ENCODE measurements around the gene NFKB2. TPM values are rescaled to one million over a fixed set of nuclear protein-coding genes. Genes with fewer than 3 reads are reported as not detected.

NFKB2 gene
- total RNA-seq, 1 donor from 2014 or later = 11.0 TPM

DNA sequence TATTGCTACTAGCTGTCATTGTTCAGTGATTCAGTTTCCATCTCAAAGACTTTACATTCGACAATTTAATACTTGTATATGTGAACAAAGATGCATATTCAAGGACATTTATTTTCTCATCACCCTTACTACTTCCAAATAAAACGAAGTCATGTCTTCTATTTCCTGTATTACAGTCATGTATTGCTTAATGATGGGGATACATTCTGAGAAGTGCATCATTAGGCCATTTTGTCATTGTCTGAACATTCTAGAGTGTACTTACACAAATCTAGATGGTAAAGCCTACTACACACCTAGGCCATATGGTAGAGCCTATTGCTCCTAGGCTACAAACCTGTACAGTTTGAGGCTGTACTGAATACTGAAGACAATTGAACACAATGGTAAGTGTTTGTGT is 49.3 kb downstream of the NFKB2 start:
- Histone ChIP-seq H3K9me3 (ENCODE audit: control insufficient read depth in 3 of 3, low read length in 3 of 3) (no peaks in the 10 kb centered on the region), H3K27ac (ENCODE audit: low read depth, low read length) (no peak overlapping the region), H3K4me1 (ENCODE audit: control insufficient read depth in 3 of 3, insufficient read depth in 3 of 3, low read length in 3 of 3) (peaks cover 0 to 2% (median under 1%) of the 10 kb centered on the region in 3 donors), H3K36me3 (ENCODE audit: control insufficient read depth in 3 of 3, insufficient read depth in 3 of 3, low read length in 3 of 3) (no peaks in the 10 kb centered on the region), H3K4me3 (ENCODE audit: low read length in 3 of 3) (no peak overlapping the region), H3K27me3 (ENCODE audit: control insufficient read depth in 3 of 3, insufficient read depth in 3 of 3, low read length in 3 of 3) (no peaks in the 10 kb centered on the region), H3K9ac (ENCODE audit: low read depth in 1 of 3, low read length in 3 of 3) (no peak overlapping the region)

DNA sequence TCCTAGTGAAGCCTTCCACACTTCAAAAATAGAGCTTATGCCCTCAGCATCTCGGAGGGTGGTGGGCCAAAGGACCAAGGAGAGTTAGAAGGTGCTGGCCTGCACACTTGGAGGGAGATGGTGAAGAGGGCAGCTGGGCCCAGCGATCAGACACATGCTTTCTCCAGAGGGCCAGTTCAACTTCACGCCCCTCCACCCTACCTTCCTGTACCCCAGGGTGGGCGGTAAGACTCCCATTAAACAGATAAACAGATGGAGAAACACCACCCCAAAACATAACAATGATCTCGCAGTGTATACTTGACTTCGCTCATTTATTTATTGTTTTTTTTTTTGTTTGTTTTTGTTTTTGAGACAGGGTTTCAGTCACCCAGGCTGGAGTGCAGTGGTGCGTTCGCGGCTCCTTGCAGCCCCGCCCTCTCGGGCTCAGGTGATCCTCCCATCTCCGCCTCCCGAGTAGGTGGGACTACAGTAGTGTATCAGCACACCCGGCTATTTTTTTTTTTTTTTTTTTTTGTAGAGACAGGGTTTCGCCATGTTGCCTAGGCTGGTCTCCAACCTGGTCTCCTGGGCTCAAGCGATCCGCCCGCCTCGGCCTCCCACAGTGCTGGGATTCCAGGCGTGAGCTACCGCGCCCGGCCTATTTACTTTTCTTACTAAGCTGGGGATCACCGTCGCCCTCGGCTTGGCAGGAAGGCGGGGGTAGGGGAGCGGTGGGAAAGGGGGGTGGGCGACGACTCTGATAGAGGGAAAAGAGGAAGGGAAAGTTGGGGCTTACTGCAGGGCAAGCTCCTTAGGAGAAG is 54.0 kb downstream of the NFKB2 start:
- Histone ChIP-seq H3K36me3 (ENCODE audit: control insufficient read depth in 3 of 3, insufficient read depth in 3 of 3, low read length in 3 of 3) (no peaks in the 10 kb centered on the region), H3K4me3 (ENCODE audit: low read length in 3 of 3) (peak overlapping the region; percentile 91 to 93 (median 93)), H3K27ac (ENCODE audit: low read depth, low read length) (peak overlapping the region; percentile 60), H3K27me3 (ENCODE audit: control insufficient read depth in 3 of 3, insufficient read depth in 3 of 3, low read length in 3 of 3) (no peaks in the 10 kb centered on the region), H3K9ac (ENCODE audit: low read depth in 1 of 3, low read length in 3 of 3) (peak overlapping the region; percentile 79 to 94 (median 85)), H3K9me3 (ENCODE audit: control insufficient read depth in 3 of 3, low read length in 3 of 3) (no peaks in the 10 kb centered on the region), H3K4me1 (ENCODE audit: control insufficient read depth in 3 of 3, insufficient read depth in 3 of 3, low read length in 3 of 3) (peaks cover 16 to 26% (median 18%) of the 10 kb centered on the region in 3 donors)

DNA sequence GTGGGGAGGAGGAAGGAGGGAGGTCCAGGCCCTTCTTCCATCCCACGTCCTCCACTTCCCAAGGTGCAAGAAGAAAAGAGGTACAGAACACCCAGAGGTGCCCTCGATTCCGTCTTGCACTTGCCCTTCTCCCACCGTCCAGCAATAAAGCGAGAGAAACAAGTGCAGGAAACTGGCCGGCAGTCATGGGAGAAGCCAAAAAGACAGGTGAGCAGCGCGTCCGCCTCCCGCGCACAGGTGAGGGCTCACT is 54.5 kb downstream of the NFKB2 start:
- Histone ChIP-seq H3K4me1 (ENCODE audit: control insufficient read depth in 3 of 3, insufficient read depth in 3 of 3, low read length in 3 of 3) (peaks cover 16 to 26% (median 18%) of the 10 kb centered on the region in 3 donors), H3K27me3 (ENCODE audit: control insufficient read depth in 3 of 3, insufficient read depth in 3 of 3, low read length in 3 of 3) (no peaks in the 10 kb centered on the region), H3K27ac (ENCODE audit: low read depth, low read length) (peak overlapping the region; percentile 60), H3K9ac (ENCODE audit: low read depth in 1 of 3, low read length in 3 of 3) (peak overlapping the region; percentile 79 to 94 (median 85)), H3K9me3 (ENCODE audit: control insufficient read depth in 3 of 3, low read length in 3 of 3) (no peaks in the 10 kb centered on the region), H3K36me3 (ENCODE audit: control insufficient read depth in 3 of 3, insufficient read depth in 3 of 3, low read length in 3 of 3) (no peaks in the 10 kb centered on the region), H3K4me3 (ENCODE audit: low read length in 3 of 3) (peak overlapping the region; percentile 91 to 93 (median 93))

DNA sequence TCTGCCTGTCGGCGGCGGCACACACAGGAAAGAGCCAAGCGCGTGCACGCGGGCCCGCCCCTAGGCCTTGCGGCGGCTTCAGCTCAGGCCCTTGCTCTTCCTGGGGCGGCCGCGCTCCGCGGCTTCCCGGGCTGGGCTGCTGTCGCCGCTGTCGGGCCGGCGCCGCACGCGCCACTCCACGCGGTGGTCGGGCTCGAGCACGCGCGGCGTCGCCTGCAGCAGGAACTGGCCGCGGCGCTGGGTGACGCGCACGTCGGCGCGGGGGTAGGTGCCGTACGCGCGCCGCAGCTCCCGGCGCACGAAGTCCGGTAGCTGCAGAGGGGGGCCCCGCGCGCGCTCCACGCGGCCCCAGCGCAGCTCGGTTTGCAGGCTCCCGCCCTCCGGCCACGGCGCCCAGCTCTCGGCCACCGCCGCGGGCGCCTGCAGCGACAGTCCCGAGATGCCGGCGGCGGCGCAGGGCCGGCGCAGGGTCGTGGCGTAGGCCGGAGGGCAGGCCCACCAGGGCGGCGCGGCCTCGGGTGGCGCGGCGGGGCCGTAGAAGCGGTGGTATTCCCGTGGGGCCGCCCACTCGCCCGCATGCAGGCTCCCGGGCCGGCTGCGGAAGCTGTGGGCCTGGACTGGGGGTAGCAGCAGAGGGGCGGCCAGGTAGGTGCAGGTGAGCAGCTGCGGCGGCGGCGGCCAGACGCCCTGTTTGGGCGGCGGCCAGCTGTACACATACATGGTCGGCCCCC is 55.0 kb downstream of the NFKB2 start:
- peak overlapping the region; percentile 79 to 94 (median 85) for H3K9ac ChIP-seq (ENCODE audit: low read depth in 1 of 3, low read length in 3 of 3)
- peak overlapping the region; percentile 60 for H3K27ac ChIP-seq (ENCODE audit: low read depth, low read length)
- H3K9me3 ChIP-seq (ENCODE audit: control insufficient read depth in 3 of 3, low read length in 3 of 3) = no peaks in the 10 kb centered on the region
- peaks cover 0 to 2% (median 0%) of the 10 kb centered on the region in 3 donors for H3K36me3 ChIP-seq (ENCODE audit: control insufficient read depth in 3 of 3, insufficient read depth in 3 of 3, low read length in 3 of 3)
- peaks cover 16 to 26% (median 18%) of the 10 kb centered on the region in 3 donors for H3K4me1 ChIP-seq (ENCODE audit: control insufficient read depth in 3 of 3, insufficient read depth in 3 of 3, low read length in 3 of 3)
- H3K27me3 ChIP-seq (ENCODE audit: control insufficient read depth in 3 of 3, insufficient read depth in 3 of 3, low read length in 3 of 3) = no peaks in the 10 kb centered on the region
- H3K4me3 ChIP-seq (ENCODE audit: low read length in 3 of 3) = peak overlapping the region; percentile 91 to 93 (median 93)

DNA sequence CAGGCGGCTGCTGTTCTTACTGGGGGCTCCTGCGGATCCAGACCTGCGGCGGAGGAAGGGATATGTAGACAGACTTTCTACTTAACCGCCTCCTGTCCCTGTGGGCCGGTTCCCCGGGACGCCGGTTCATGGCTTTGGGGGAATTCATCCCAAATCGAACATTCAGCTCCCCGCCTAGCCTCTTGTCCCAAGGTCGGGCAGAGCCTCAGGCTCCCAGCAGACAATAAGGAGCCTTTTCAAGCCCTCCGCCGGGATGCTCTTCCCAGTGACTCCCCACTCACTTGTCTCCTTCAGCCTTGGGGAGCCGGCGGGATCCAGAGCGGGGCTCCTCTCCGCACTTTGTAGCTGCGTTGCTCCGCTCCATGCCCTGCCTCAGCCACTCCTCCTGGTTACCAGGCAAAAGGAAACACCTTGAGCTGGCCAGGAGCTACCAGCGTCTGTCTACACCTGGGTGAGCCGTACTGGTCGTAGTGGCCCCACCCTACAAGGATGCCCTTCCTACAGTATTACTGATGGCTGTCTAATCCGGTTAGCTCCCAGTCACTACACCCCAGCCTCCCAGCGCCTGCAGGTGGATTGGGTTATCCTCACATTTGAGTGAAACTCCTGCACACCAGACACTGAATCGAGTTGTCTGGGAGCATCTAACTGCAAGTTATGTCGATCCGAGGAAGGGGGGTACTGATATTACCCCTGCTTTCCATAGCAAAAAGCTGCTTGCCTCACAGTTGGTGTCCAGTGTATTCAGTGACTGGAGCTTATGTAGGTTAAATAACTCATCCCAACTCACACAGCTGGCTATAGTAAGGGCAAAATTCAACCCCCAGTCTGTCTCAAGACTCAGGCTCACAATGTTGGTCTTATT is 55.8 kb downstream of the NFKB2 start, which contains the start of gene C10orf95:
TSS of gene C10orf95 (minus strand) at position 439 of the 865 bp plus-strand sequence. CDS start 450 bp downstream, outside the sequence.
- no peaks in the 10 kb centered on the region for H3K27me3 ChIP-seq (ENCODE audit: control insufficient read depth in 3 of 3, insufficient read depth in 3 of 3, low read length in 3 of 3)
- peak within 1 kb of the TSS; percentile 66 for H3K27ac ChIP-seq (ENCODE audit: low read depth, low read length)
- H3K36me3 ChIP-seq (ENCODE audit: control insufficient read depth in 3 of 3, insufficient read depth in 3 of 3, low read length in 3 of 3) = peaks cover 0 to 4% (median 0%) of the 10 kb centered on the region in 3 donors
- peak within 1 kb of the TSS; percentile 91 to 93 (median 93) for H3K4me3 ChIP-seq (ENCODE audit: low read length in 3 of 3)
- peaks cover 16 to 26% (median 18%) of the 10 kb centered on the region in 3 donors for H3K4me1 ChIP-seq (ENCODE audit: control insufficient read depth in 3 of 3, insufficient read depth in 3 of 3, low read length in 3 of 3)
- H3K9me3 ChIP-seq (ENCODE audit: control insufficient read depth in 3 of 3, low read length in 3 of 3) = no peaks in the 10 kb centered on the region
- H3K9ac ChIP-seq (ENCODE audit: low read depth in 1 of 3, low read length in 3 of 3) = peak within 1 kb of the TSS; percentile 68 to 94 (median 79)

Small RNAs within 50 kb of the gene (small RNA-seq; reads per million reads assigned to genes)
- 500 reads per million, percentile 98 among the genes with 10 or more reads in this experiment for gene MIR146B

Other genes starting within 250 kb of the NFKB2 start
- gene NOLC1, start 243.3 kb upstream of the NFKB2 start, total RNA-seq = 26.6 TPM
- gene ELOVL3, start 169.4 kb upstream of the NFKB2 start, total RNA-seq = not detected
- 4.2 TPM for gene PITX3, start 154.2 kb upstream of the NFKB2 start, total RNA-seq
- gene GBF1, start 150.2 kb upstream of the NFKB2 start, total RNA-seq = 17.7 TPM
- 3.7 TPM for gene PSD, start 23.1 kb downstream of the NFKB2 start, total RNA-seq
- gene FBXL15, start 25.1 kb downstream of the NFKB2 start, total RNA-seq = 3.1 TPM
- 31.3 TPM for gene CUEDC2, start 36.9 kb downstream of the NFKB2 start, total RNA-seq
- not detected for gene C10orf95, start 55.8 kb downstream of the NFKB2 start, total RNA-seq
- gene ACTR1A, start 107.0 kb downstream of the NFKB2 start, total RNA-seq = 66.8 TPM
- gene SUFU, start 108.3 kb downstream of the NFKB2 start, total RNA-seq = 4.2 TPM
- gene TRIM8, start 248.8 kb downstream of the NFKB2 start, total RNA-seq = 44.4 TPM

Data from skeletal muscle tissue (tissue), 5 donors.